CD14-positive monocyte (primary cell): ENCODE results near the gene FAP. TPM values are rescaled to one million over a fixed set of nuclear protein-coding genes. Genes with fewer than 3 reads are reported as not detected.
A peak's percentile ranks its signal among the peaks of the same experiment; 100 is the strongest.

Experiments
- DNase-seq, 3 donors: peaks; one replicate each; pipeline ENCODE4 v3.0.0-alpha.2; 2011 to 2022
- H2AFZ ChIP-seq: 2 replicates; pipeline ENCODE4 v1.6.0; 2012; ENCODE audit warnings: mild to moderate bottlenecking, low read depth, low read length, inconsistent platforms; ENCODE audit not compliant: insufficient read depth, poor library complexity, severe bottlenecking
- H3K27ac ChIP-seq, 2 donors: 1 replicate in 1 of 2; 2 replicates in 1 of 2; pipeline ENCODE4 v1.5.1; 2012 to 2013; ENCODE audit warnings: low read length in 2 of 2, control low read depth in 1 of 2, inconsistent platforms in 1 of 2, low read depth in 1 of 2, mild to moderate bottlenecking in 1 of 2
- H3K27me3 ChIP-seq, 2 donors: one replicate each; pipeline versions ENCODE4 v1.6.0 to v1.6.1; 2011 to 2013; ENCODE audit warnings: low read length in 2 of 2; ENCODE audit not compliant: control insufficient read depth in 2 of 2, insufficient read depth in 2 of 2
- H3K36me3 ChIP-seq, 2 donors: replicated peaks in 1 of 2; 1 replicate in 1 of 2; 2 replicates in 1 of 2; pipeline versions ENCODE4 v1.5.1 to v1.6.1; 2012 to 2013; ENCODE audit warnings: low read length in 2 of 2, control low read depth in 1 of 2, inconsistent platforms in 1 of 2, mild to moderate bottlenecking in 1 of 2; ENCODE audit not compliant: insufficient read depth in 2 of 2, control insufficient read depth in 1 of 2
- H3K4me1 ChIP-seq, 2 donors: 1 replicate in 1 of 2; 2 replicates in 1 of 2; pipeline versions ENCODE4 v1.5.1 to v1.6.1; 2012 to 2013; ENCODE audit warnings: low read length in 2 of 2, control low read depth in 1 of 2, inconsistent platforms in 1 of 2, mild to moderate bottlenecking in 1 of 2, moderate library complexity in 1 of 2; ENCODE audit not compliant: insufficient read depth in 2 of 2, control insufficient read depth in 1 of 2
- H3K4me2 ChIP-seq: replicated peaks from 2 replicates; pipeline ENCODE3; 2012; ENCODE audit warnings: low read length, moderate library complexity, mild to moderate bottlenecking; ENCODE audit not compliant: poor library complexity, severe bottlenecking; ENCODE audit errors: extremely low read depth
- H3K4me3 ChIP-seq, 3 experiments: fragments of 200-600 bp in 1 of 3; sonication (generic) in 1 of 3; replicated peaks in 1 of 3; 1 replicate in 2 of 3; 2 replicates in 1 of 3; pipeline ENCODE4 v1.5.1; 2011 to 2013; ENCODE audit warnings: low read length in 3 of 3, mild to moderate bottlenecking in 3 of 3, control low read depth in 2 of 3, low read depth in 2 of 3, inconsistent platforms in 1 of 3, moderate library complexity in 1 of 3
- H3K79me2 ChIP-seq: 2 replicates; pipeline ENCODE4 v1.6.0; 2012; ENCODE audit warnings: mild to moderate bottlenecking, control low read depth, inconsistent platforms, low read length, moderate library complexity; ENCODE audit not compliant: insufficient read depth
- H3K9ac ChIP-seq: 2 replicates; pipeline ENCODE4 v1.6.0; 2017; ENCODE audit warnings: low read length, mild to moderate bottlenecking; ENCODE audit not compliant: insufficient read depth, poor library complexity, severe bottlenecking
- H3K9me3 ChIP-seq, 2 donors: replicated peaks in 1 of 2; 1 replicate in 1 of 2; 2 replicates in 1 of 2; pipeline versions ENCODE4 v1.5.1 to v1.6.1; 2012 to 2013; ENCODE audit warnings: low read length in 2 of 2, control low read depth in 1 of 2; ENCODE audit not compliant: control insufficient read depth in 1 of 2, insufficient read depth in 1 of 2
- H4K20me1 ChIP-seq: 2 replicates; pipeline ENCODE4 v1.6.0; 2012; ENCODE audit warnings: mild to moderate bottlenecking, low read length, control low read depth, moderate library complexity; ENCODE audit not compliant: insufficient read depth
- H3K27ac Mint-ChIP-seq, 7 donors: one replicate each; pipeline ENCODE4 v1.8.0; 2020; ENCODE audit warnings: mild to moderate bottlenecking in 7 of 7, mixed read lengths in 7 of 7, moderate library complexity in 6 of 7, inconsistent platforms in 2 of 7
- H3K27me3 Mint-ChIP-seq, 3 donors: one replicate each; pipeline ENCODE4 v1.8.0; 2021 to 2022; ENCODE audit warnings: low read depth in 3 of 3, mild to moderate bottlenecking in 3 of 3, mixed read lengths in 3 of 3, moderate library complexity in 3 of 3, inconsistent platforms in 1 of 3
- H3K36me3 Mint-ChIP-seq, 2 donors: one replicate each; pipeline ENCODE4 v1.8.0; 2020; ENCODE audit warnings: mixed read lengths in 2 of 2, inconsistent platforms in 1 of 2, mild to moderate bottlenecking in 1 of 2
- H3K4me1 Mint-ChIP-seq: one replicate; pipeline ENCODE4 v1.8.0; 2020; ENCODE audit warnings: mild to moderate bottlenecking, mixed read lengths
- H3K4me3 Mint-ChIP-seq, 2 donors: one replicate each; pipeline ENCODE4 v1.8.0; 2020; ENCODE audit warnings: mild to moderate bottlenecking in 2 of 2, mixed read lengths in 2 of 2, moderate library complexity in 1 of 2
- H3K9me3 Mint-ChIP-seq, 7 donors: one replicate each; pipeline ENCODE4 v1.8.0; 2020 to 2022; ENCODE audit warnings: mixed read lengths in 7 of 7, mild to moderate bottlenecking in 6 of 7, moderate library complexity in 6 of 7, inconsistent platforms in 2 of 7
- CTCF ChIP-seq: fragments of 200-600 bp; IDR thresholded peaks from one replicate; pipeline ENCODE4 v1.8.0; 2022; ENCODE audit warnings: antibody characterized with exemption, mild to moderate bottlenecking
- WGBS: methylation state at CpG from one replicate; pipeline ENCODE4 v1.1.5; 2013; ENCODE audit warnings: missing lambda C conversion rate; ENCODE audit not compliant: insufficient coverage; 5-methylcytosine and 5-hydroxymethylcytosine counted together
- intact Hi-C, 2 donors: fragments of 100-400 bp; cut with micrococcal nuclease; formaldehyde crosslinking; loops; one replicate each; pipeline versions ENCODE4 v1.15.0 to v1.15.1; 2023
- polyA minus RNA-seq: library from RNA; depleted of rRNA, polyadenylated mRNA; stranded (reverse); fragments of >200 nt; gene quantifications from 2 replicates; pipeline ENCODE4 v1.2.3, GENCODE V29; 2012
- polyA plus RNA-seq, 3 donors: library from polyadenylated mRNA; depleted of rRNA in 1 of 3; unstranded in 2 of 3; stranded (reverse) in 1 of 3; fragments of 300-500 nt in 2 of 3; fragments of >200 nt in 1 of 3; fragmentation: Illumina TruSeq in 2 of 3; gene quantifications; 1 replicate in 2 of 3; 2 replicates in 1 of 3; pipeline ENCODE4 v1.2.3, GENCODE V29; 2012 to 2021
- total RNA-seq, 12 experiments: library from RNA in 1 of 12; stranded (reverse) in 1 of 12; fragments of 120-200 nt in 1 of 12; gene quantifications; one replicate each; pipeline ENCODE4 v1.2.4 and lab custom pipeline; 2013 to 2026; ENCODE audit warnings: mixed read lengths in 6 of 12, inconsistent platforms in 1 of 12

Gene FAP
- 0.08 TPM for total RNA-seq (2013)
- polyA plus RNA-seq (not detected), polyA minus RNA-seq (not detected in 2 replicates), total RNA-seq (lab: John Stamatoyannopoulos, UW) (0 to 4.3 (median 1.1) reads per million in 11 experiments)

- peaks cover 0 to 2% (median 0%) of the 10 kb centered on the region in 7 donors for H3K9me3 Mint-ChIP-seq
- H3K27ac Mint-ChIP-seq: peak within 1 kb of the TSS in 1 of 7 donors; percentile 46
- Histone ChIP-seq H3K27ac (no peak within 1 kb of the TSS), H3K4me1 (no peaks in the 10 kb centered on the region), H3K9me3 (no peaks in the 10 kb centered on the region), H3K9ac (no peak within 1 kb of the TSS), H3K4me3 (no peak within 1 kb of the TSS), H3K36me3 (no peaks in the 10 kb centered on the region), H3K27me3 (no peaks in the 10 kb centered on the region), H2AFZ (peak within 1 kb of the TSS; percentile 21), H3K4me2 (no peak within 1 kb of the TSS), H4K20me1 (no peaks in the 10 kb centered on the region), H3K79me2 (no peaks in the 10 kb centered on the region)
- no peak for DNase-seq
- peaks cover 1% of the 10 kb centered on the region for H3K4me1 Mint-ChIP-seq
- no peak for TF ChIP-seq CTCF
- no peak within 1 kb of the TSS for H3K4me3 Mint-ChIP-seq
- H3K36me3 Mint-ChIP-seq: no peaks in the 10 kb centered on the region
- intact Hi-C loops: no loop called here
- WGBS: 86% methylated on average over 3 of the region's 6 CpGs
- H3K27me3 Mint-ChIP-seq: no peaks in the 10 kb centered on the region
These were observed at the start of gene FAP for GRCh38 chr2:162243294-162243693. Gene FAP (minus strand): TSS chr2:162243445. CDS start chr2:162243327, 118 bp downstream.

- Histone ChIP-seq H3K4me1 (no peaks in the 10 kb centered on the region), H3K9ac (no peak overlapping the region), H3K27me3 (no peaks in the 10 kb centered on the region), H3K27ac (no peak overlapping the region), H4K20me1 (peaks cover 10% of the 10 kb centered on the region), H3K79me2 (no peaks in the 10 kb centered on the region), H3K4me3 (no peak overlapping the region), H2AFZ (no peak overlapping the region), H3K4me2 (no peak overlapping the region), H3K36me3 (peaks cover 35 to 53% of the 10 kb centered on the region in 2 donors), H3K9me3 (no peaks in the 10 kb centered on the region)
- Mint-ChIP-seq H3K27ac (no peak overlapping the region), H3K4me1 (peaks cover 10% of the 10 kb centered on the region), H3K9me3 (no peaks in the 10 kb centered on the region), H3K36me3 (peaks cover 25 to 29% of the 10 kb centered on the region in 2 donors), H3K27me3 (no peaks in the 10 kb centered on the region), H3K4me3 (no peak overlapping the region)
- no CpG with 5 or more reads among the region's 3 CpGs for WGBS
- intact Hi-C loops: no loop called here
- DNase-seq: no peak
- TF ChIP-seq CTCF: no peak
These were observed 48.5 kb upstream of the FAP start for GRCh38 chr2:162291748-162292147.
